ENCODE measurements around the gene ZNF385B.

The ZNF385B gene

DNA sequence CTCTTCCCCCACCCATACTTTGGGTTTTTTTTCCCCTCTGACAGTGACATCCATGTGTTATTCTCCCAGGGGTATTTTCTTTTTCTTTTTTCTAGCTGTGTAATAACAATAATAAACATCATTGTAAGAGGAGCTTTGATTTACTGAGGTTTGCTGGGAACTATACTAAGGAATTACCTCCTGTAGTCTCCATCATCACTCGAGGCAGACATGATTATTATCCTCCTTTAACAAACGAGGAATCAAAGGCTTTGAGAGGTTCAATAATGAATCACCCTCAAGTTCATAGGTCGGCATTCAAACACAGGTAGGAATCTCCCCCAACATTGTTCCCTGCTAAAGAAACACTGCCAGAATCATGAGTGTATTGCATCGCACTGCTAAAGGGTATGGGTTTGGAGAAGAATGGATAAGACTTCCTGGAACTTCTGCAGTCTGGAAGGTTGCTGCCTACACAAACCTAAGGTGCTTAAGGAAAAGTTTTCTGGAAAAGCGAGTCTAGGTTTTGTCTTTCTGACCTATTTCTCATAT lies 336.5 kb downstream of the ZNF385B start:
- Histone ChIP-seq H2AFZ (no peak overlapping the region), H3K4me3 (ENCODE audit: low read depth, low read length) (no peak overlapping the region), H3K4me2 (ENCODE audit: low read length) (no peak overlapping the region), H3K27ac (no peak overlapping the region), H3K27me3 (ENCODE audit: control insufficient read depth, insufficient read depth, low read length) (no peaks in the 10 kb centered on the region), H3K4me1 (no peaks in the 10 kb centered on the region), H3K36me3 (ENCODE audit: control insufficient read depth, insufficient read depth, low read length) (no peaks in the 10 kb centered on the region), H3K9me3 (ENCODE audit: control insufficient read depth, low read length) (no peaks in the 10 kb centered on the region), H3K9ac (no peak overlapping the region), H3K79me2 (no peaks in the 10 kb centered on the region)
- TF ChIP-seq, protein P1, sequence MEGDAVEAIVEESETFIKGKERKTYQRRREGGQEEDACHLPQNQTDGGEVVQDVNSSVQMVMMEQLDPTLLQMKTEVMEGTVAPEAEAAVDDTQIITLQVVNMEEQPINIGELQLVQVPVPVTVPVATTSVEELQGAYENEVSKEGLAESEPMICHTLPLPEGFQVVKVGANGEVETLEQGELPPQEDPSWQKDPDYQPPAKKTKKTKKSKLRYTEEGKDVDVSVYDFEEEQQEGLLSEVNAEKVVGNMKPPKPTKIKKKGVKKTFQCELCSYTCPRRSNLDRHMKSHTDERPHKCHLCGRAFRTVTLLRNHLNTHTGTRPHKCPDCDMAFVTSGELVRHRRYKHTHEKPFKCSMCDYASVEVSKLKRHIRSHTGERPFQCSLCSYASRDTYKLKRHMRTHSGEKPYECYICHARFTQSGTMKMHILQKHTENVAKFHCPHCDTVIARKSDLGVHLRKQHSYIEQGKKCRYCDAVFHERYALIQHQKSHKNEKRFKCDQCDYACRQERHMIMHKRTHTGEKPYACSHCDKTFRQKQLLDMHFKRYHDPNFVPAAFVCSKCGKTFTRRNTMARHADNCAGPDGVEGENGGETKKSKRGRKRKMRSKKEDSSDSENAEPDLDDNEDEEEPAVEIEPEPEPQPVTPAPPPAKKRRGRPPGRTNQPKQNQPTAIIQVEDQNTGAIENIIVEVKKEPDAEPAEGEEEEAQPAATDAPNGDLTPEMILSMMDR (IDR thresholded peaks at IDR 0.05): no peak

DNA sequence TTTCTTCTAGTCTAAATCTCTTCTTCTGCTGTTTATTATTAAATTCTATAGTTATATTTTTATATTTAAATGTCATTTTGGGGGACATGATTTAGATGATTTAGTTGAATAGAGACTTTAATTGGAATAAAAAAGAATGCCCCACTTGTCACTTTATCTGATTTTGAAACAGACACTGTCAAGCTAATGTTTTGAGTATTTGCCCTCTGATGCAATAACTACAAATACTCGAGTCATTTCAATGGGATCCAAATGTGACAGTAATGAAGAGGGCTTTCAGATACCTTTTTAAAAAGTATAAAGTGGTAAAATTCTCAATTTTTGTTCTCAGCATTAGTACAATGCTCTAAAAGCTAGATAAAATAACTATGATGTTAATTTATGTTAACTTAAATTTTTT lies 339.5 kb downstream of the ZNF385B start:
- Histone ChIP-seq H3K27ac (no peak overlapping the region), H3K79me2 (no peaks in the 10 kb centered on the region), H3K4me3 (ENCODE audit: low read depth, low read length) (no peak overlapping the region), H3K27me3 (ENCODE audit: control insufficient read depth, insufficient read depth, low read length) (no peaks in the 10 kb centered on the region), H3K4me1 (no peaks in the 10 kb centered on the region), H3K9ac (no peak overlapping the region), H2AFZ (no peak overlapping the region), H3K36me3 (ENCODE audit: control insufficient read depth, insufficient read depth, low read length) (no peaks in the 10 kb centered on the region), H3K9me3 (ENCODE audit: control insufficient read depth, low read length) (no peaks in the 10 kb centered on the region), H3K4me2 (ENCODE audit: low read length) (no peak overlapping the region)
- TF ChIP-seq, protein P1 (IDR thresholded peaks at IDR 0.05): no peak

DNA sequence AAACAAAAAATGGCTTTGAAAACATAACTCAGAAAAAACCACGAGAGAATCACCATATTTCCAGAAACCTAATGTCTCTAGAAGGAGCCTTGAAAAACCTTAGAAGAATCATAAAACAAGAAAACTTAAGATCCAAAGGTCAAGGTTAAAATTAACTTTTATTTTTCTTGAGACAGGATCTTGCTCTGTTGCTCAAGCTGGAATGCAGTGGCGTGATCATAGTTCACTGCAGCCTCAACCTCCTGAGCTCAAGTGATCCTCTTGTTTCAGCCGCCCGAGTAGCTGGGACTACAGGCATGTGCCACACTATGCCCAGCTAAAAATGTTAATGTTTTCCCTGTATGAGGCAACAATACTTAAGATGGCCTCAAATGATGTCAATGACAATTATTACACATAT lies 342.6 kb downstream of the ZNF385B start:
- no peaks in the 10 kb centered on the region for H3K79me2 ChIP-seq
- no peaks in the 10 kb centered on the region for H3K36me3 ChIP-seq (ENCODE audit: control insufficient read depth, insufficient read depth, low read length)

DNA sequence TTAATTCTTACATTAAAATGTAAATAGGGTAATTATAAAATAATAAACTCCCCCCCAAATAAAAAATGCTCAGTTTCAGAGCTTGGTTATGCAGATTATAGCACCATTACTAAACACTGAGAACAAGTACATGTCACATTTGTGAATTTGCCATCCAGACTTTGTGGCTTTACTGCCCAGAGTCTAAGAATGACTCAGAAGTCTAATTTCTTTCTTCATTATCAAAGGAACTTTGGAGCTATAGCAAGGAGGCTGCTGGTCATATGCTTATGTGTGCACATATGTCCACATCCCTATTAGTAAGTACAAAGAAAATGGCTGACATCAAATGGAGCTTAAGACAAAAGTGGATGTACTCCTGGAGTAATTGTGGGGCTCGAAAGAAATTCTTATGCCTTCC lies 348.2 kb downstream of the ZNF385B start:
- TF ChIP-seq, protein P1 (IDR thresholded peaks at IDR 0.05): no peak
- no peaks in the 10 kb centered on the region for H3K79me2 ChIP-seq
- no peak overlapping the region for H3K9ac ChIP-seq
- no peaks in the 10 kb centered on the region for H3K4me1 ChIP-seq
- H2AFZ ChIP-seq: no peak overlapping the region
- H3K27ac ChIP-seq: no peak overlapping the region
- H3K4me2 ChIP-seq (ENCODE audit: low read length): no peak overlapping the region
- no peaks in the 10 kb centered on the region for H3K9me3 ChIP-seq (ENCODE audit: control insufficient read depth, low read length)
- H3K36me3 ChIP-seq (ENCODE audit: control insufficient read depth, insufficient read depth, low read length): no peaks in the 10 kb centered on the region
- H3K4me3 ChIP-seq (ENCODE audit: low read depth, low read length): no peak overlapping the region
- H3K27me3 ChIP-seq (ENCODE audit: control insufficient read depth, insufficient read depth, low read length): no peaks in the 10 kb centered on the region

More for the DNA sequence above, 342.6 kb downstream of the ZNF385B start:
- H3K4me2 ChIP-seq (ENCODE audit: low read length): no peak overlapping the region
- H2AFZ ChIP-seq: no peak overlapping the region
- H3K27ac ChIP-seq: no peak overlapping the region
- TF ChIP-seq, protein P1 (IDR thresholded peaks at IDR 0.05): no peak
- H3K9me3 ChIP-seq (ENCODE audit: control insufficient read depth, low read length): no peaks in the 10 kb centered on the region
- no peaks in the 10 kb centered on the region for H3K4me1 ChIP-seq
- no peaks in the 10 kb centered on the region for H3K27me3 ChIP-seq (ENCODE audit: control insufficient read depth, insufficient read depth, low read length)
- H3K9ac ChIP-seq: no peak overlapping the region
- H3K4me3 ChIP-seq (ENCODE audit: low read depth, low read length): no peak overlapping the region

DNA sequence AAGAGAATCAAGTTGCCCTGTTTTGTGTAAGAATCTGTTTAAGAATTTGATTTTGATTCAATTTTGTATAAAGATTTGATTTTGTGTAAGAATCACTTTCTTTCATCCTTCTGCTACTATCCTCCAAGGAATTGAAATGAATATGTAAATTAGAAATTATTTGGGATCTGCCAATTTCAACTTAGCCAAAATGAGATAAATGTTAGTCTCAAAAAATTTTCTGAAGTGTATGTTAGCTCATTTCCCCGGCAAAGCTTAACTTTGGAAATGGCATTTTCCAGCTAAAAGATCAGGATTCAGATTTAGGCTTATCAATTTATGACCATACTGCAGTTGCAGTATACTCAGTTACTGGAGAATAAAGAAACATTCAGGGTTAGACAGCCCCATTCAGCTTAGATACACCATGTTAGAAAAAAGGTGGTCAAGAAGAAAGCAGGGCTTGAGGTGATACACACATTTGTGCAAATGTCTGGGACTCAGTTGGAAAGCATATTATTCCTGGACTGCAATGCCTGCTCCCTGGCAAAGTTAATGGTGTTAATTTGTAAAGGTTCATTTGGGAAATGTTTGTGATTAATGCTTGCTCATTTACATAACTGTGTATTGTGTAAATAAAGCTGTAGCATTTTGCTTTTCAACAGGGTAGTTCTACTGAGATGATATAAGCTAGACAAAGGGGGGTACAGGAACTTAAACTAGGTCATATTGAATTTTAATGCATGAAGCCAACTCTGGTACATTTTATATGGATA lies 349.0 kb downstream of the ZNF385B start:
- Histone ChIP-seq H3K9ac (no peak overlapping the region), H3K36me3 (ENCODE audit: control insufficient read depth, insufficient read depth, low read length) (no peaks in the 10 kb centered on the region), H3K4me2 (ENCODE audit: low read length) (no peak overlapping the region), H2AFZ (no peak overlapping the region), H3K4me1 (no peaks in the 10 kb centered on the region), H3K9me3 (ENCODE audit: control insufficient read depth, low read length) (no peaks in the 10 kb centered on the region), H3K4me3 (ENCODE audit: low read depth, low read length) (no peak overlapping the region), H3K79me2 (no peaks in the 10 kb centered on the region), H3K27me3 (ENCODE audit: control insufficient read depth, insufficient read depth, low read length) (no peaks in the 10 kb centered on the region), H3K27ac (no peak overlapping the region)
- TF ChIP-seq, protein P1 (IDR thresholded peaks at IDR 0.05): no peak
